Measurements from ENCODE around the gene PEAR1.

- TF ChIP-seq BHLHE40 (IDR thresholded peaks at IDR 0.05; ENCODE audit: low read depth, low read length), result no peak
- TF ChIP-seq CTCF (conservative IDR thresholded peaks at IDR 0.05; ENCODE audit: low read depth, low read length), result no peak
Observed at GRCh38 chr1:156947818-156948525, 54.5 kb downstream of the PEAR1 start.

Data from IMR-90 (cell line).